ENCODE measurements around the gene STX2. TPM values are rescaled to one million over a fixed set of nuclear protein-coding genes. Genes with fewer than 3 reads are reported as not detected.
"Not testable (repeated sequence)": the region's sequence is repeated elsewhere in the genome, so short reads cannot be mapped to it uniquely, and the experiment has no call there.

Gene STX2
- total RNA-seq (16.9 and 23.1 TPM in 2 replicates), polyA plus RNA-seq (12.4 and 15.8 TPM in 2 replicates)

DNA sequence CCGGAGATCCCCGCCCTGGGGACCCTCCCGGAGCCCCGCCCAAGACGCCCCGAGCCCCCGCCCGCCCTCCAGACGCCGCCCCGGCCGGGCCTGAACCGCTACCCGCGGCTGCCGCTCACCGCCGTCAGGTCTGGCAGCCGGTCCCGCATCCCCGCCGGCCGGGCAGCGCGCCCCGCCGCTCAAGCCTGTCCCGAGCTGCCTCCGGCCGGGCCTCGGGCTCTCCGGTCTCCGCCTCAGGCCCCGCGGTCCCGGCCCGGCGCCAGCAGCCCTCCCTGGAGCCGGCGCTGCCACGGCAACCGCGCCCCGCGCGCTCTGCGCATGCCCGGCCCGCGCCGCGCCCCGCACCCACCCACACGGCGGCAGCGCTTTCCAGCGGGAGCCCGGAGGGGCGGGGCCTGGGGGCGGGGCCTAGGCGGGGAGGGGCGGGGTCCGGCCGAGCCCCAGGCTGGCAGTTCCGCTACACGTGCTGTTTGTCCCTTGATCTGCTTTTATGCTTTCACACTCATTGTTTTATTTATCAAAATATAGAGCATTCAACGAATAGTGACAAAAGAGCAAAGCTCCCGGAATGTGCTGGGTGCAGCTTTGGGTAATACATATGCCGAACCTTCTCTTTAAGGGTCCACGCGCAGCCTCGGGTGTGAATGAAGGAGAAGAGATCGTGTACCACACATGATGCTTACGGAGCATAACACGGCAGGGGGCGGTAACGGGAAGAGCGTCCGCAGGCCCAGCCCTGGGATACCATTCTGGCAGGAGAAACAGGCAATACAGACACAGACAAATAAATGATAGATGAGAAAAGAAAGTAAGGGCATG is at the start of gene STX2:
Gene STX2 (minus strand): TSS at position 300 of the 819 bp plus-strand sequence. CDS start 151 bp downstream, at position 149.
- Histone ChIP-seq H4K20me1 (ENCODE audit: insufficient read depth, poor library complexity, severe bottlenecking) (no peaks in the 10 kb centered on the region), H3K4me1 (ENCODE audit: insufficient read depth) (peaks cover 3% of the 10 kb centered on the region), H3K4me3 (peak within 1 kb of the TSS; percentile 82), H3K79me2 (peaks cover 32% of the 10 kb centered on the region), H3K9me2 (replicated peaks; ENCODE audit: insufficient read depth) (no peaks in the 10 kb centered on the region), H3K27me3 (no peaks in the 10 kb centered on the region), H3K9me3 (ENCODE audit: low read depth) (no peaks in the 10 kb centered on the region), H2AFZ (peak within 1 kb of the TSS; percentile 84), H3K27ac (peak within 1 kb of the TSS; percentile 31), H3K4me2 (peak within 1 kb of the TSS; percentile 99), H3K36me3 (replicated peaks; ENCODE audit: insufficient read depth, low read depth) (no peaks in the 10 kb centered on the region)
- 4% methylated on average over 31 of the region's 79 CpGs for WGBS (ENCODE audit: low lambda C conversion rate, missing lambda C conversion rate)
- TF ChIP-seq EZH2phosphoT487 (IDR thresholded peaks at IDR 0.05; ENCODE audit: low read depth, severe bottlenecking, unreplicated experiment) (no peak), EZH2 (IDR thresholded peaks at IDR 0.05; ENCODE audit: borderline replicate concordance) (no peak)
- TF ChIP-seq, protein P1, sequence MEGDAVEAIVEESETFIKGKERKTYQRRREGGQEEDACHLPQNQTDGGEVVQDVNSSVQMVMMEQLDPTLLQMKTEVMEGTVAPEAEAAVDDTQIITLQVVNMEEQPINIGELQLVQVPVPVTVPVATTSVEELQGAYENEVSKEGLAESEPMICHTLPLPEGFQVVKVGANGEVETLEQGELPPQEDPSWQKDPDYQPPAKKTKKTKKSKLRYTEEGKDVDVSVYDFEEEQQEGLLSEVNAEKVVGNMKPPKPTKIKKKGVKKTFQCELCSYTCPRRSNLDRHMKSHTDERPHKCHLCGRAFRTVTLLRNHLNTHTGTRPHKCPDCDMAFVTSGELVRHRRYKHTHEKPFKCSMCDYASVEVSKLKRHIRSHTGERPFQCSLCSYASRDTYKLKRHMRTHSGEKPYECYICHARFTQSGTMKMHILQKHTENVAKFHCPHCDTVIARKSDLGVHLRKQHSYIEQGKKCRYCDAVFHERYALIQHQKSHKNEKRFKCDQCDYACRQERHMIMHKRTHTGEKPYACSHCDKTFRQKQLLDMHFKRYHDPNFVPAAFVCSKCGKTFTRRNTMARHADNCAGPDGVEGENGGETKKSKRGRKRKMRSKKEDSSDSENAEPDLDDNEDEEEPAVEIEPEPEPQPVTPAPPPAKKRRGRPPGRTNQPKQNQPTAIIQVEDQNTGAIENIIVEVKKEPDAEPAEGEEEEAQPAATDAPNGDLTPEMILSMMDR (IDR thresholded peaks at IDR 0.05; ENCODE audit: poor library complexity) = peak; percentile 32
- DNase-seq (ENCODE audit: low spot score) = peak; percentile 93

DNA sequence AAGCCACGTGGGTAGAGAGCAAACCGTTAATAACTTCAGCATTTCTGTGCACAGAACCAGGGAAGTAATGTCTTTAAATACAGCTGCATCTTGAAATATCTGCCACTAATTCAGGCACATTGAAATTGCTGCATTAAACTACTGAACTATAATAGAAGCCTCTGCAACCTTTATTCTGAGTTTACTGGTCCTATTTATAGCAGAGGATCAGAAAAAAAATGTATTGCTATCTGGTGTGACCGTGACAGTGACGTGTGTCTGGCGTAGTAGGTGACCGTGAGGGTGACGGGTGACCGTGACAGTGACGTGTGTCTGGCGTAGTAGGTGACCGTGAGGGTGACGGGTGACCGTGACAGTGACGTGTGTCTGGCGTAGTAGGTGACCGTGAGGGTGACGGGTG is 48.1 kb upstream of the STX2 start:
- not testable (repeated sequence) for H4K20me1 ChIP-seq (ENCODE audit: insufficient read depth, poor library complexity, severe bottlenecking); H3K4me1 ChIP-seq (ENCODE audit: insufficient read depth)
- WGBS (ENCODE audit: low lambda C conversion rate, missing lambda C conversion rate) = 92% methylated on average over 10 of the region's 17 CpGs

DNA sequence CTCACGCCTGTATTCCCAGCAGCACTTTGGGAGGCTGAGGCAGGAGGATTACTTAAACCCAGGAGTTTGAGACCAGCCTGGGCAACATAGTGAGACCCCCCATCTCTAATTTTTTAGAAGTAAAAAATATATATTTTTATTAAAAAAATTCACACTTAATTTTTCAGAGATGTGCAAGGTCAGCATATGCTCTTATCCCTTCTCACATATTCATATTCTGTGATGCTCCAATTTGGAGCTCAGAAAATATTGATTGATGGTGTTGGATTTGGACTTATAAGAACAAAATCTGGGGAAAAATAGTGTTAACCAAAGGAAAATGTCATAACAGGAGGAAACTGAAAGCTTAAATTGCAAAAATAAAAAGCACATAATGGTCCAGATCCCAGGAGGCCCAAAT is 42.5 kb upstream of the STX2 start:
- Histone ChIP-seq H3K9me2 (replicated peaks; ENCODE audit: insufficient read depth) (no peaks in the 10 kb centered on the region), H3K4me1 (ENCODE audit: insufficient read depth) (peaks cover 4% of the 10 kb centered on the region), H3K36me3 (replicated peaks; ENCODE audit: insufficient read depth, low read depth) (no peaks in the 10 kb centered on the region), H3K27ac (no peak overlapping the region), H3K79me2 (no peaks in the 10 kb centered on the region), H3K4me2 (no peak overlapping the region), H4K20me1 (ENCODE audit: insufficient read depth, poor library complexity, severe bottlenecking) (peaks cover under 1% of the 10 kb centered on the region), H3K27me3 (no peaks in the 10 kb centered on the region), H3K4me3 (no peak overlapping the region), H3K9me3 (ENCODE audit: low read depth) (no peaks in the 10 kb centered on the region), H2AFZ (no peak overlapping the region)
- WGBS (ENCODE audit: low lambda C conversion rate, missing lambda C conversion rate) = 92% methylated on average over 1 of the region's 1 CpG
- no peak for DNase-seq (ENCODE audit: low spot score)
- no peak for TF ChIP-seq EZH2 (IDR thresholded peaks at IDR 0.05; ENCODE audit: borderline replicate concordance)
- no peak for TF ChIP-seq EZH2phosphoT487 (IDR thresholded peaks at IDR 0.05; ENCODE audit: low read depth, severe bottlenecking, unreplicated experiment)
- TF ChIP-seq, protein P1 (IDR thresholded peaks at IDR 0.05; ENCODE audit: poor library complexity) = no peak

More for the DNA sequence above, 48.1 kb upstream of the STX2 start:
- H3K9me2 ChIP-seq (replicated peaks; ENCODE audit: insufficient read depth); DNase-seq (ENCODE audit: low spot score); H3K27me3 ChIP-seq; H3K4me3 ChIP-seq; H3K36me3 ChIP-seq (replicated peaks; ENCODE audit: insufficient read depth, low read depth); H3K4me2 ChIP-seq; H3K79me2 ChIP-seq; H3K9me3 ChIP-seq (ENCODE audit: low read depth); H3K27ac ChIP-seq; H2AFZ ChIP-seq: not testable (repeated sequence)

DNA sequence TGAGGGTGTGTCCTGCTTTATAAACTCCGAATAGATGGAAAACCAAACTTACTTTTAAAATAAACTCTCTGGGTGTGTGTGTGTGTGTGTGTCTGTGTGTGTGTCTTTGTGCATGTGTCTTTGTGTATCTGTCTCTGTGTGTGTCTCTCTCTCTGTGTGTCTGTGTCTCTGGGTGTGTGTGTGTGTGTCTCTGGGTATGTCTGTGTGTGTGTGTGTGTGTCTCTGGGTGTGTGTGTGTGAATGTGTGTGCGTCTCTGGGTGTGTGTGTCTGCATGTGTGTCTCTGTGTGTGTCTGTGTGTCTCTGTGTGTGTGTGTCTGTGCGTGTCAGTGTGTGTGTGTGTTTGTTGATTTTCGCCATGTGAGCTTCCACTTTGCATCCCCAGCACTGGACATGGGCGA is 42.0 kb upstream of the STX2 start:
- Histone ChIP-seq H3K36me3 (replicated peaks; ENCODE audit: insufficient read depth, low read depth) (no peaks in the 10 kb centered on the region), H3K27ac (no peak overlapping the region), H3K79me2 (no peaks in the 10 kb centered on the region), H3K4me1 (ENCODE audit: insufficient read depth) (peaks cover 4% of the 10 kb centered on the region), H3K9me2 (replicated peaks; ENCODE audit: insufficient read depth) (no peaks in the 10 kb centered on the region), H3K4me2 (no peak overlapping the region), H4K20me1 (ENCODE audit: insufficient read depth, poor library complexity, severe bottlenecking) (peaks cover 4% of the 10 kb centered on the region), H3K4me3 (no peak overlapping the region), H2AFZ (no peak overlapping the region), H3K27me3 (no peaks in the 10 kb centered on the region), H3K9me3 (ENCODE audit: low read depth) (no peaks in the 10 kb centered on the region)
- TF ChIP-seq, protein P1 (IDR thresholded peaks at IDR 0.05; ENCODE audit: poor library complexity) = no peak
- TF ChIP-seq EZH2phosphoT487 (IDR thresholded peaks at IDR 0.05; ENCODE audit: low read depth, severe bottlenecking, unreplicated experiment) = no peak
- no peak for TF ChIP-seq EZH2 (IDR thresholded peaks at IDR 0.05; ENCODE audit: borderline replicate concordance)
- 96% methylated on average over 5 of the region's 5 CpGs for WGBS (ENCODE audit: low lambda C conversion rate, missing lambda C conversion rate)
- DNase-seq (ENCODE audit: low spot score) = no peak

Data from hepatocyte (in vitro differentiated cells).